Measurements from ENCODE around the gene PSMD8. TPM values are rescaled to one million over a fixed set of nuclear protein-coding genes. Genes with fewer than 3 reads are reported as not detected.
A peak's percentile ranks its signal among the peaks of the same experiment; 100 is the strongest.
"Not testable (repeated sequence)": the region's sequence is repeated elsewhere in the genome, so short reads cannot be mapped to it uniquely, and the experiment has no call there.

Gene PSMD8
- total RNA-seq, 1 donor from 2014 or later, result 123 TPM

DNA sequence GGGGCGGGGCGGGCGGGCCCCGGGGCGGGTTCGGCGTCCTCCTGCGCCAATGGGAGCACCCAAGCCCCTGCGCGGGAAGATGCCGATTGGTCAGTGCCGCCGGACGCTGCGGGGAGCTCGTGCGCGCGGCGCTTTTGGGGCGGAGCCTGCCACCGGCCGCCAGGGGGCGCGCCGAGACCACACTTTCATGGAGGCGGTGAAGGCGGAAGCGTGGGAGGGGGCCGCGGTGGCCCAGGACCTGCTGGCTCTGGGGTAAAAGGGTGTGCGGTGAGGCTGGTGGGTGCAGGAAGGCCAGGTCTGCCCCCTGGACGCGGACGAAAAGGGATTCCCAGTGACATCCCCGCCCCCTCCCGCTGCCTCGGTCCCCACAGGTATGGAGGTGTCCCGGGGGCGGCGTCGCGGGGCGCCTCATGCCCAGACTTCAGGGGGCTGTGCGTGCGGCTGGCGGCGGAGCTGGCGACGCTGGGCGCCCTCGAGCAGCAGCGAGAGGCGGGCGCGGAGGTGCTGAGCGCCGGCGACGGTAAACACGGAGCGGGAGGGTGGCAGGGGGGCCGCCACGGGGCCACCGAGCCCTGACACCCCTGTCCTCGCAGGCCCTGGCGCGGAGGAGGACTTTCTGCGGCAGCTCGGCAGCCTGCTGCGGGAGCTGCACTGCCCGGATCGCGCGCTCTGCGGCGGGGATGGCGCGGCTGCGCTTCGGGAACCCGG lies 28.8 kb downstream of the PSMD8 start, which contains the start of gene FAM98C:
FAM98C (plus strand) TSS at position 127 of the 708 bp plus-strand sequence; CDS start at position 188, 61 bp downstream.
- intact Hi-C loops (cut with DNase I), result no loop called here
- ATAC-seq (peak; percentile 99), DNase-seq (peak; percentile 98)
- peaks cover 14% of the 10 kb centered on the region for H3K36me3 ChIP-seq
- H3K27me3 ChIP-seq, result peaks cover 25% of the 10 kb centered on the region
- peaks cover 10% of the 10 kb centered on the region for H3K4me1 ChIP-seq
- peak within 1 kb of the TSS; percentile 93 for H3K4me3 ChIP-seq
- H3K9me3 ChIP-seq, result no peaks in the 10 kb centered on the region
- TF ChIP-seq, protein P1, sequence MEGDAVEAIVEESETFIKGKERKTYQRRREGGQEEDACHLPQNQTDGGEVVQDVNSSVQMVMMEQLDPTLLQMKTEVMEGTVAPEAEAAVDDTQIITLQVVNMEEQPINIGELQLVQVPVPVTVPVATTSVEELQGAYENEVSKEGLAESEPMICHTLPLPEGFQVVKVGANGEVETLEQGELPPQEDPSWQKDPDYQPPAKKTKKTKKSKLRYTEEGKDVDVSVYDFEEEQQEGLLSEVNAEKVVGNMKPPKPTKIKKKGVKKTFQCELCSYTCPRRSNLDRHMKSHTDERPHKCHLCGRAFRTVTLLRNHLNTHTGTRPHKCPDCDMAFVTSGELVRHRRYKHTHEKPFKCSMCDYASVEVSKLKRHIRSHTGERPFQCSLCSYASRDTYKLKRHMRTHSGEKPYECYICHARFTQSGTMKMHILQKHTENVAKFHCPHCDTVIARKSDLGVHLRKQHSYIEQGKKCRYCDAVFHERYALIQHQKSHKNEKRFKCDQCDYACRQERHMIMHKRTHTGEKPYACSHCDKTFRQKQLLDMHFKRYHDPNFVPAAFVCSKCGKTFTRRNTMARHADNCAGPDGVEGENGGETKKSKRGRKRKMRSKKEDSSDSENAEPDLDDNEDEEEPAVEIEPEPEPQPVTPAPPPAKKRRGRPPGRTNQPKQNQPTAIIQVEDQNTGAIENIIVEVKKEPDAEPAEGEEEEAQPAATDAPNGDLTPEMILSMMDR (IDR thresholded peaks at IDR 0.05), result peak; percentile 98
- peak within 1 kb of the TSS; percentile 82 for H3K27ac ChIP-seq

DNA sequence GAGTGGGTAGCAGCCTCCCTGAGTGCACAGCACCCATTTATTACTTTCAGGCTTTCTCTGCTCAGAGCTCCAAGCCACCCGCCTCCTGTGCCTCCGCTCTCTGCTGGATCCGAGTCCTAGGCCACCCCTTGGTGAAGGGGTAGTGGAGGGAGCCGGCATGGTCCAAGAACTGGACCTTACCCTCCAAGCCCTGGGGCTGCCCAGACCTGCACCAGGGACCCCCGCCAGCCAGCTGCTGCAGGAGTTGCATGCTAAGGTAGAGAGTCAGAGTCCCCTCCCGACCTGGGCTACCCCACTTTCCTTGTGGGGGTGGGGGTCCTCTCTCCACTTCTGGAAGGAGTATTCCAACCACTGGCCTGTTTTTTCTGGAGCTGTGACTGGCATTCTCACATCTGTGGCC lies 30.5 kb downstream of the PSMD8 start:
- TF ChIP-seq, protein P1 (IDR thresholded peaks at IDR 0.05), result no peak
- Histone ChIP-seq H3K4me1 (peaks cover 10% of the 10 kb centered on the region), H3K36me3 (peaks cover 14% of the 10 kb centered on the region), H3K27ac (no peak overlapping the region), H3K9me3 (no peaks in the 10 kb centered on the region), H3K4me3 (no peak overlapping the region), H3K27me3 (peaks cover 7% of the 10 kb centered on the region)
- intact Hi-C loops (cut with DNase I), result no loop called here
- no peak for DNase-seq
- ATAC-seq, result no peak

DNA sequence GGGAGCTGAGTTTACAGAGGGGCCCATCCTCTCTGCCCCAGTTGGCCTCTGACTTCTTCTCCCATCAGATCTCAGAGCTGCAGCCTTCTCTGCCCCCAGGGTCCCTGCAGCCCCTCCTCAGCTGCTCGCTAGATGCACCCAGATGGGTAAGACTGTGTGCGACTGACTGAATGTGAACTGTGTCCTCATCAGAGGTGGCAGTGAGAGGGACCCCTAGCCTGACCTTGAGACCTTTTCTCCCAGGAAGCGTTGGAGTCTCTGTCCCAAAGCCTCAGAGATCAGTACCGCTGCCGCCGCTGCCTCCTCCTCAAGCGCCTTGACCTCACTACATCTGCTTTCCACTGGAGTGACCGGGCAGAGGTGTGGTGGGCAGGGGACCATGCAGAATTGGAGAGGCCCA lies 30.9 kb downstream of the PSMD8 start:
- intact Hi-C loops (cut with DNase I), result no loop called here
- Histone ChIP-seq H3K27me3 (peaks cover 4% of the 10 kb centered on the region), H3K4me3 (no peak overlapping the region), H3K36me3 (peaks cover 14% of the 10 kb centered on the region), H3K27ac (no peak overlapping the region), H3K4me1 (peaks cover 10% of the 10 kb centered on the region), H3K9me3 (no peaks in the 10 kb centered on the region)
- DNase-seq, result no peak
- TF ChIP-seq, protein P1 (IDR thresholded peaks at IDR 0.05), result no peak
- ATAC-seq, result no peak

DNA sequence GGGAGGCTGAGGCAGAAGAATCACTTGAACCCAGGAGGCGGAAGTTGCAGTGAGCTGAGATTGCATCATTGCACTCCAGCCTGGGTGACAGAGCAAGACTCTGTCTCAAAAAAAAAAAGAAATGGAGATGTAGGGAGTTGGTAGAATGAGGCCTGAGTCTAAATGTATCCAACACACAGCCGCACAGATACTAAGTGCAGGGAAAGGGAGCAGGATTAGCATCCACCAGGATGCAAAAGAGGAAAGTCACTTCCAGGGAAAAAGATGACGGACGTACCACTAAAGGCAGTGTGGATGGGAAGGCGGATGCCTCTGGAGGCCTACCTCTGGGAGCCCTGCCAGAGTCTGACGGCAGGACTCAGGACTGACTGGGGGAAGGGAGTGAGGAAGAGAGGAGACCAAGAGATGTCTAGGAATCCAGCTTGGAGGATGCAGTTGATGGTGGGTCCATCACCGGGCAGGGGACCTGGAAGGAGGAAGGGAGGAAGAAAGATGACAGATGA lies 35.3 kb downstream of the PSMD8 start:
- intact Hi-C loops (cut with DNase I), result no loop called here
- H3K27ac ChIP-seq, result no peak overlapping the region
- peaks cover 14% of the 10 kb centered on the region for H3K36me3 ChIP-seq
- H3K4me3 ChIP-seq, result no peak overlapping the region
- no peaks in the 10 kb centered on the region for H3K27me3 ChIP-seq
- no peaks in the 10 kb centered on the region for H3K4me1 ChIP-seq
- TF ChIP-seq, protein P1 (IDR thresholded peaks at IDR 0.05), result no peak
- no peaks in the 10 kb centered on the region for H3K9me3 ChIP-seq
- no peak for DNase-seq
- no peak for ATAC-seq

DNA sequence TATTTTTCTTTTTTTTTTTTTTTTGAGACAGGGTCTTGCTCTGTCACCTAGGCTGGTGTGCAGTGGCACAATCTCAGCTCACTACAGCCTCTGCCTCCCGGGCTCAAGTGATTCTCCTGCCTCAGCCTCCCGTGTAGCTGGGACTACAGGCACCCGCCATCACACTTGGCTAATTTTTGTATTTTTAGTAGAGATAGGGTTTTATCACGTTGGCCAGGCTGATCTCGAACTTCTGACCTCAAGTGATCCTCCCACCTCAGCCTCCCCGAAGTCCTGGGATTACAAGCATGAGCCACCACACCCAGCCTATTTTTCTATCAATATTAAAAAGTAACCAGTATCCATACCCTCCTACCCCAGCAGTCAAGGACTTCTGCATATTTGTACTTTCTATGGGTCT lies 36.0 kb downstream of the PSMD8 start:
- ATAC-seq; H3K27ac ChIP-seq; intact Hi-C loops (cut with DNase I); H3K4me1 ChIP-seq; H3K4me3 ChIP-seq; DNase-seq; H3K27me3 ChIP-seq; H3K9me3 ChIP-seq: not testable (repeated sequence)
- peaks cover 14% of the 10 kb centered on the region for H3K36me3 ChIP-seq

DNA sequence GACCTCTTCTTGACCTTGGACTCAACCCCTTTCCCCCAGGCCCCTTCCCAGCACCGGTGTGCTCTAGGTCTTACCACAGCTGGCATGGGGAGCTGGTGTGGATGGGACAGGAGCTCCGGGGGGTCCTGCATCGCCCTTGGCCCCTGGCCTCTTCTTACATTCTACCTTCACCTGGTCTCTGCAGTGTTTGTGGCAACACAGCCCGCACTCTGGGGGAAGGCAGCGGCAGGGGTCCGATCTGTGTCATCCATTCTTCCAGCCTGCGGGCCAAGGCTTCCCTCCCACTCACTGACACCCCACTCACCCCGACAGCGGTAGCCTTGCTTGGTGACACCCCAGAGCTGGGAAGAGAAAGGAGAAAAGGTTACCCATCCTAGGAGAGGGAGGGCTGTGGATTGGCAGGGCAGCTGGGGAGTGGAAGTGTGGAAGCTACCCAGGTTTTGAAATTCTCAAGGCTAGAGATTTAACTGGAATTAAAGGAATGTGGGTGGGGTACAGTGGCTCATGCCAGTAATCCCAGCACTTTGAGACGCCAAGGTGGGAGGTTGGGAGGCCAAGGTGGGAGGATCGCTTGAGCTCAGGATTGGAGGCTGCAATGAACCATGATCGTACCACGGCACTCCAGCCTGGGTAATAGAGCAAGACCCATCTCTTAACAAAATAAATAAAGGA lies 36.8 kb downstream of the PSMD8 start:
- ATAC-seq (no peak), DNase-seq (no peak)
- H3K27me3 ChIP-seq, result no peaks in the 10 kb centered on the region
- intact Hi-C loops (cut with DNase I), result no loop called here
- TF ChIP-seq, protein P1 (IDR thresholded peaks at IDR 0.05), result no peak
- no peak overlapping the region for H3K4me3 ChIP-seq
- no peaks in the 10 kb centered on the region for H3K9me3 ChIP-seq
- H3K27ac ChIP-seq, result no peak overlapping the region
- peaks cover 13% of the 10 kb centered on the region for H3K36me3 ChIP-seq
- no peaks in the 10 kb centered on the region for H3K4me1 ChIP-seq

DNA sequence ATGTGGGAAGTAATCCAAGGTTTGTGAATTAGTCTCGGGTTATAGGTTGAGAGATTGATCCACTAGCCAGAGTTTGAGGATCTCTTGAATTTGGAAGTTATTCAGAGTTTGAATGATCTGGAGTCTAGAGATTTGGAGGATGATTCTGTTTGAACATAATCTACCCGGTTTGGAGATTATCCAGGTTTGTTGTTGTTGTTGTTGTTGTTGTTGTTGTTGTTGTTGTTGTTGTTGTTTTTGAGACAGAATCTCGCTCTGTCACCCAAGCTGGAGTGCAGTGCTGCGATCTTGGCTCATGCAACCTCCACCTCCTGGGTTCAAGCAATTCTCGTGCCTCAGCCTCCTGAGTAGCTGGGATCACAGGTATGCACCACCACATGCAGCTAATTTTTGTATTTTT lies 37.5 kb downstream of the PSMD8 start:
- H3K27ac ChIP-seq; H3K4me1 ChIP-seq; DNase-seq; ATAC-seq; H3K4me3 ChIP-seq; intact Hi-C loops (cut with DNase I); H3K9me3 ChIP-seq; H3K36me3 ChIP-seq; H3K27me3 ChIP-seq: not testable (repeated sequence)

All from upper lobe of right lung (tissue), 1 donor.